HG02763 (cell line): Measurements from ENCODE around the gene LRRN4CL.
A peak's percentile ranks its signal among the peaks of the same experiment; 100 is the strongest.

Experiments
- ATAC-seq: cut with Tn5 transposase; IDR thresholded peaks from one replicate; pipeline ENCODE4 v1.9.1; 2021; ENCODE audit warnings: mild to moderate bottlenecking, moderate library complexity; ENCODE audit not compliant: unreplicated experiment

LRRN4CL gene

DNA sequence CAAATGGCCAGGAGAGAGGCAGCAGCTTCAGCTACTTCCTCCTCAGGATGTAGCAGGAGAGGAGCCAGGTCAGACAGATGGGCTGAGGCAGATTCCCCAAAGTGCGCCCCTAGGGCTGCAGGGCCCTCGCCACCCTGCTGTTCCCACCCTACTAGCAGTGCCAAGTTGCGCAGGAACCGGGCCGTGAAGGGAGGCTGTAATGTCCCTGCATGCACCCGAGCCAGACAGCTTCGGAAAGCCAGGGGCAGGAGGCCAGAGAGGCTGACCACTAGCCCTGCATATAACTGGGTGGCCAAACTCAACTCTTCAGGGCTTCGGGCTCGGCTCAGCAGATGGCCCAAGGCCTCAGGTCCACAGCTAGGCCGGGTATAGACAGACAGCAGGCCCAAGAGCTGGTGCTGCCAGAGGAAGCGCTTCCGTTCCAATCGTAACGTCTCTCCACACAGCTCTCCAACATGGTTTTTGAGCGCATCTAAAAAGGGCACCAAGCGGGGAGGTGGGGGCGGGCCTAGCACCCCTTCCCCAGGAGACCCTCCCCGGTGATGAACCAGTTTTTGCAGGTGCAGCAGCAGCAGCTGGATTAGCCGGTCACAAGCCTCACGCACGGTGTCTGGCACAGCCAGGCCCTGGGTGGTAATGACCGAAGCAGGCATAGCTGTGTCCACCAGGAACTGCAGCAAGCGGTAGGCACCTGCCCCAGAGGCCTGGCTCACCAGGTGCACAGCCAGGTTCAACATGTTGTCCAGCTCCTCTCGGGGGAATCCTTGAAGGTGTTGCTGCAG is 41.0 kb downstream of the LRRN4CL start:
- ATAC-seq = no peak

GRCh38 chr11:62647609-62648005 is 41.7 kb downstream of the LRRN4CL start:
- no peak for ATAC-seq

GRCh38 chr11:62646825-62647608 is 42.3 kb downstream of the LRRN4CL start:
- ATAC-seq = no peak

GRCh38 chr11:62645946-62646824 is 43.1 kb downstream of the LRRN4CL start, which contains the start of gene GANAB:
Gene GANAB (minus strand): TSS chr11:62646613. CDS start chr11:62646599, 14 bp downstream.
- peak; percentile 95 for ATAC-seq

GRCh38 chr11:62645671-62645945 is 43.7 kb downstream of the LRRN4CL start:
- no peak for ATAC-seq

DNA sequence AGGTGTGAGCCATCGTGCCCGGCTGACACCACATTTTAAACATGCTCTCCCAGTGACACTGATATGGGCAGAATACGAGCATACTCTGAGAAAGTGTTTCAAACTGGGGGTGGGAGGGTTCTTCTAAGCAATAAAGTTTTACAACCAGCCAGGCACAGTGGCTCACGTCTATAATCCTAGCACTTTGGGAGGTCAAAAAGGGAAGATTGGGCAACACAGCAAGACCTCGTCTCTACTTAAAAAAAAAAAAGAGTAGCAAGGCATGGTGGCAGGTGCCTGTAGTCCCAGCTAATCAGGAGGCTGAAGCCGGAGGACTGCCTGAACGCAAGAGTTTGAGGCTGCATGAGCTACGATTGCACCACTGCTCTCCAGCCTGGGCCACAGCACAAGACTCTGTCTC is 45.1 kb downstream of the LRRN4CL start:
- no peak for ATAC-seq
